Gastroesophageal sphincter (tissue), 4 donors: ENCODE measurements around the gene PLCG2. TPM values are rescaled to one million over a fixed set of nuclear protein-coding genes. Genes with fewer than 3 reads are reported as not detected.
A peak's percentile ranks its signal among the peaks of the same experiment; 100 is the strongest.

Source experiments
- ATAC-seq: fragments of 150-250 bp; one replicate; pipeline ENCODE4 v1.9.1; 2016; ENCODE audit warnings: mild to moderate bottlenecking, moderate library complexity
- H3K27ac ChIP-seq, 4 donors: fragments of 200-600 bp; sonication (generic) in 3 of 4; 1 replicate in 3 of 4; 2 replicates in 1 of 4; pipeline ENCODE4 v1.5.1; 2016 to 2019
- H3K27me3 ChIP-seq: fragments of 200-600 bp; sonication (generic); one replicate; pipeline ENCODE4 v1.5.1; 2019
- H3K36me3 ChIP-seq, 2 donors: fragments of 200-600 bp; sonication (generic); one replicate each; pipeline ENCODE4 v1.5.1; 2019; ENCODE audit warnings: control low read depth in 1 of 2
- H3K4me1 ChIP-seq, 3 donors: fragments of 200-600 bp; sonication (generic); 1 replicate in 2 of 3; 2 replicates in 1 of 3; pipeline ENCODE4 v1.5.1; 2016 to 2019; ENCODE audit warnings: control low read depth in 2 of 3
- H3K4me3 ChIP-seq, 2 donors: fragments of 200-600 bp; sonication (generic); one replicate each; pipeline ENCODE4 v1.5.1; 2019; ENCODE audit warnings: mild to moderate bottlenecking in 1 of 2, moderate library complexity in 1 of 2
- H3K9me3 ChIP-seq, 3 donors: fragments of 200-600 bp; sonication (generic); one replicate each; pipeline ENCODE4 v1.5.1; 2017 to 2019; ENCODE audit warnings: control low read depth in 2 of 3
- EP300 ChIP-seq: sonication (generic); formaldehyde crosslinking; IDR thresholded peaks from one replicate; pipeline ENCODE4 v1.6.1; 2017; ENCODE audit warnings: antibody characterized with exemption, mild to moderate bottlenecking
- POLR2A ChIP-seq, 2 donors: fragments of 450-650 bp; IDR thresholded peaks; one replicate each; pipeline ENCODE4 v1.6.1; 2017; ENCODE audit warnings: antibody characterized with exemption in 2 of 2, mild to moderate bottlenecking in 2 of 2, moderate library complexity in 1 of 2
- POLR2AphosphoS5 ChIP-seq: sonication (generic); formaldehyde crosslinking; IDR thresholded peaks from one replicate; pipeline ENCODE4 v1.6.1; 2017; ENCODE audit warnings: antibody characterized with exemption
- WGBS, 2 donors: methylation state at CpG; one replicate each; pipeline ENCODE4 v1.1.5; 2018; ENCODE audit warnings: low coverage in 1 of 2; 5-methylcytosine and 5-hydroxymethylcytosine counted together
- total RNA-seq, 4 donors: library from RNA; depleted of rRNA; stranded (reverse); fragments of >200 nt; gene quantifications; one replicate each; pipeline ENCODE4 v1.1.0, GENCODE V29; 2016
- TF ChIP-seq, protein P1 (sequence below), 4 experiments: fragments of 200-600 bp in 2 of 4; fragments of 450-650 bp in 2 of 4; sonication (generic) in 1 of 4; IDR thresholded peaks; one replicate each; pipeline ENCODE4 v1.5.1; 2017 to 2019; ENCODE audit warnings: antibody characterized with exemption in 4 of 4, mild to moderate bottlenecking in 2 of 4, moderate library complexity in 2 of 4

PLCG2 gene
- total RNA-seq, 4 donors from 2014 or later, result 6.2 to 11.4 (median 8.1) TPM

DNA sequence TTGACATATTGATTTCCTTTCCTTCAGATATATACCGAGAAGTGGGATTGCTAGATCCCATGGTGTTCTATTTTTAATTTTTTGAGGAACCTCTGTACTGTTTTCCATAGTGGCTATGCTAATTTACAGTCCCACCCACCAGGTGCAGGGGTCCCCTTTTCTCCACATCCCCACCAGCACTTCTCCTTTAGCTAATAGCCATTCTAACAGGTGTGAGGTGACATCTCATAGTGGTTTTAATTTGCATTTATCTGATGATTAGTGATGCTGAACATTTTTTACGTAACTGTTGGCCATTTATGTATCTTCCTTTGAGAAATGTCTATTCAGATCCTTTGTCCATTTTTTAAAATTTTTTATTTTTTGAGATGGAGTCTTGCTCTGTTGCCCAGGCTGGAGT is 138.3 kb downstream of the PLCG2 start:
- TF ChIP-seq, protein P1, sequence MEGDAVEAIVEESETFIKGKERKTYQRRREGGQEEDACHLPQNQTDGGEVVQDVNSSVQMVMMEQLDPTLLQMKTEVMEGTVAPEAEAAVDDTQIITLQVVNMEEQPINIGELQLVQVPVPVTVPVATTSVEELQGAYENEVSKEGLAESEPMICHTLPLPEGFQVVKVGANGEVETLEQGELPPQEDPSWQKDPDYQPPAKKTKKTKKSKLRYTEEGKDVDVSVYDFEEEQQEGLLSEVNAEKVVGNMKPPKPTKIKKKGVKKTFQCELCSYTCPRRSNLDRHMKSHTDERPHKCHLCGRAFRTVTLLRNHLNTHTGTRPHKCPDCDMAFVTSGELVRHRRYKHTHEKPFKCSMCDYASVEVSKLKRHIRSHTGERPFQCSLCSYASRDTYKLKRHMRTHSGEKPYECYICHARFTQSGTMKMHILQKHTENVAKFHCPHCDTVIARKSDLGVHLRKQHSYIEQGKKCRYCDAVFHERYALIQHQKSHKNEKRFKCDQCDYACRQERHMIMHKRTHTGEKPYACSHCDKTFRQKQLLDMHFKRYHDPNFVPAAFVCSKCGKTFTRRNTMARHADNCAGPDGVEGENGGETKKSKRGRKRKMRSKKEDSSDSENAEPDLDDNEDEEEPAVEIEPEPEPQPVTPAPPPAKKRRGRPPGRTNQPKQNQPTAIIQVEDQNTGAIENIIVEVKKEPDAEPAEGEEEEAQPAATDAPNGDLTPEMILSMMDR (IDR thresholded peaks at IDR 0.05), result no peak
- no peak for TF ChIP-seq EP300
- TF ChIP-seq POLR2AphosphoS5, result no peak
- TF ChIP-seq POLR2A (IDR thresholded peaks at IDR 0.05), result no peak
- 89 to 100% methylated on average over 1 to 2 of the region's 2 CpGs for WGBS, 2 donors
- H3K36me3 ChIP-seq, result peaks cover 0 to 5% of the 10 kb centered on the region in 2 donors

DNA sequence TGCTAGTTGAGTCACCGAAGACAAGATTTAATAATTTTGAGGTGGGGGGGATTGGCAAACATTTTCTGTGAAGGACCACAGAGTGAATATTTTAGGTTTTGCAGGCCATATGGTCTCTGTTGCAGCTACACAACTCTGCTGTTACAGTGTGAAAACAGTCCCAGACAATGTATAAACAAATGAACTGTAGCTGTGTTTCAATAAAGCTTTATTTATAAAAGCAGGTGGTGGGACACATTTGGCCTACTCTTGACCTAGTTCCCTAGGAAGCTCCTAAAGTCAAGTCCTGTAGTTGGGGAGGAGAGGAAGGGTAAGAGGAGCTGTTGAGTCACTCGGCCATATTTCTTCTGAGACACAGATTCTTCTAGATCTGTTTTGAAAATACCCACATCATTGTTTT is 139.8 kb downstream of the PLCG2 start:
- H3K36me3 ChIP-seq, result no peaks in the 10 kb centered on the region
- no peak for TF ChIP-seq EP300
- TF ChIP-seq, protein P1 (IDR thresholded peaks at IDR 0.05), result no peak
- TF ChIP-seq POLR2A (IDR thresholded peaks at IDR 0.05), result no peak
- TF ChIP-seq POLR2AphosphoS5, result no peak
- no peak overlapping the region for H3K4me3 ChIP-seq
- no peaks in the 10 kb centered on the region for H3K27me3 ChIP-seq
- no peak for ATAC-seq
- H3K9me3 ChIP-seq, result peaks cover 0 to 7% (median 0%) of the 10 kb centered on the region in 3 donors
- no peak overlapping the region for H3K27ac ChIP-seq
- no peaks in the 10 kb centered on the region for H3K4me1 ChIP-seq
- WGBS, 2 donors, result 100% methylated on average over 1 to 2 of the region's 2 CpGs

More for the DNA sequence above, 138.3 kb downstream of the PLCG2 start:
- no peak overlapping the region for H3K27ac ChIP-seq
- ATAC-seq, result no peak
- H3K9me3 ChIP-seq, result peaks cover 0 to 7% (median 0%) of the 10 kb centered on the region in 3 donors
- no peaks in the 10 kb centered on the region for H3K27me3 ChIP-seq
- no peaks in the 10 kb centered on the region for H3K4me1 ChIP-seq
- no peak overlapping the region for H3K4me3 ChIP-seq

DNA sequence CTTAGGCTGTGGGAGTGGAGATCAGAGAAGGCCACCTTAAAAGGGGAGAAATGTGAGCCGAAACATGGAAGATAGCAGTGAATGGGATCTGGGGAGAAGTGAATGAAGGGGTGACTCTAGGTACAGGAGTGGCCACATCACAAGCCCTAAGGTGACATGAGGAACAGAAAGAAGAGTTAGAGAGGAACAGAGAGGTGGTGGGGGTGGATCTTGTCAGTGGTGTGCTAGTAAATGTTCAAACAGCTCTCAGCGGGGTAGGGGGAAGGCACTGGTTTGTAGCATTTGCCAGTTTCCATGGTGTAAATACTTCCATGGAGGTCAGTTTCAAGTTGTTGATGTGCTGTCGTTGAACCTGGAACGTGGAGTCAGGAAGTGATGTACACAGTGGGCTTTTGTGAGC is 141.4 kb downstream of the PLCG2 start:
- 84 to 94% methylated on average over 4 of the region's 4 CpGs for WGBS, 2 donors
- no peak overlapping the region for H3K27ac ChIP-seq
- TF ChIP-seq EP300 (no peak), POLR2A (IDR thresholded peaks at IDR 0.05) (no peak), POLR2AphosphoS5 (no peak)
- TF ChIP-seq, protein P1 (IDR thresholded peaks at IDR 0.05), result no peak
- peaks cover 0 to 7% (median 0%) of the 10 kb centered on the region in 3 donors for H3K9me3 ChIP-seq
- H3K36me3 ChIP-seq, result no peaks in the 10 kb centered on the region
- ATAC-seq, result no peak
- H3K4me1 ChIP-seq, result no peaks in the 10 kb centered on the region
- H3K27me3 ChIP-seq, result no peaks in the 10 kb centered on the region
- H3K4me3 ChIP-seq, result no peak overlapping the region

DNA sequence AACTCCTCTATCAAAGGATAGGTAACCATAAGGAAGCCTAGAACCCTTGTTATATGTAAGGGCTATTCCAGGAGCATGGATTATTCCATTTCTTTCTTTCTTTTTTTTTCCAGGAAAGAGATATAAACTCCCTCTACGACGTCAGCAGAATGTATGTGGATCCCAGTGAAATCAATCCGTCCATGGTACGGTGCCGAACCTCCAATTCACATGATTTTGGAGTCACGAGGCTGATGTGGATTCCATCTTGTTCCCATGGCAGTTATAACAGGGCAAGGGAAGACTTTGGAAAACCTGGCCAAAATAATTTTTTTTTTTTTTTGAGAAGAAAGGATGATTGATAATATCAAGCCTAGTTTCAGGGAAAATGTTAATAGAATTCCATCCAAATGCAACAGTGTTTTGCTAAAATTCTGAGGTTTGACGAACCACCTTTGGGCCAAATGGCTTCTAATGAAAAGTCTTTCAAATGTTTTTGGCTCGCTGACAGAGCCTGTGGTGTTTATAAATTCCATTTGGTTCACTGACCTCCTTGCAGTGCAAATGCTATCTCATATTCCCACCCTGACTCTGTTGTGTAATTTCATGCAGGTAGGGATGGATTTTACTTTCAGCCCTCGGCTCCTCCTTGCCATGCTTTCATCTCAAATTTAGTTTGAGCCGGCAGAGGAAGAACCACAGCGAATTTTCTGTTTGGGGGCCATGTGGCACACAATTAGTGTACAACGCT is 142.2 kb downstream of the PLCG2 start:
- no peak overlapping the region for H3K27ac ChIP-seq
- ATAC-seq, result peak; percentile 61

More for the DNA sequence above, 142.2 kb downstream of the PLCG2 start:
- 48 to 54% methylated on average over 8 to 12 of the region's 12 CpGs for WGBS, 2 donors
- H3K9me3 ChIP-seq, result peaks cover 0 to 7% (median 0%) of the 10 kb centered on the region in 3 donors
- no peaks in the 10 kb centered on the region for H3K27me3 ChIP-seq
- H3K4me3 ChIP-seq, result no peak overlapping the region
- H3K36me3 ChIP-seq, result no peaks in the 10 kb centered on the region
- TF ChIP-seq EP300 (no peak), POLR2A (IDR thresholded peaks at IDR 0.05) (no peak), POLR2AphosphoS5 (no peak)
- TF ChIP-seq, protein P1 (IDR thresholded peaks at IDR 0.05), result no peak
- no peaks in the 10 kb centered on the region for H3K4me1 ChIP-seq
